GM15510 (cell line): ENCODE data around the gene EXOSC10.

Source experiments
- POLR2A ChIP-seq: IDR thresholded peaks from 3 replicates; pipeline ENCODE4 v1.6.1; 2011; ENCODE audit warnings: borderline replicate concordance; ENCODE audit not compliant: insufficient read length; ENCODE audit errors: extremely low read depth

Gene EXOSC10

DNA sequence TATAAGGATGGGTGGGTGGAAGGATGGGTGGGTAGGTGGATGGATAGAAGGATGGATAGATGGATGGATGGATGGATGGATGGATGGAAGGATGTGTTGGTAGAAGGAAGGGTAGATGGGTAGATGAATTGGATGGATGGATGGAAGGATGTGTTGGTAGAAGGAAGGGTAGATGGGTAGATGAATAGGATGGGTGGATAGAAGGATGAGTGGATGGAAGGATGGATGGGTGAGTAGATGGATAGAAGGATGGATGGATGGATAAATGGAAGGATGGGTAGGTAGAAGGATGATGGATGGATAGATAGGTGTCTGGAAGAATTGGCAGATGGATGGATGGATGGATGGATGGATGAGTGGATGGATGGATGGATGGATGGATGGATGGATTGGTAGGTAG is 58.6 kb downstream of the EXOSC10 start:
- no peak for TF ChIP-seq POLR2A

DNA sequence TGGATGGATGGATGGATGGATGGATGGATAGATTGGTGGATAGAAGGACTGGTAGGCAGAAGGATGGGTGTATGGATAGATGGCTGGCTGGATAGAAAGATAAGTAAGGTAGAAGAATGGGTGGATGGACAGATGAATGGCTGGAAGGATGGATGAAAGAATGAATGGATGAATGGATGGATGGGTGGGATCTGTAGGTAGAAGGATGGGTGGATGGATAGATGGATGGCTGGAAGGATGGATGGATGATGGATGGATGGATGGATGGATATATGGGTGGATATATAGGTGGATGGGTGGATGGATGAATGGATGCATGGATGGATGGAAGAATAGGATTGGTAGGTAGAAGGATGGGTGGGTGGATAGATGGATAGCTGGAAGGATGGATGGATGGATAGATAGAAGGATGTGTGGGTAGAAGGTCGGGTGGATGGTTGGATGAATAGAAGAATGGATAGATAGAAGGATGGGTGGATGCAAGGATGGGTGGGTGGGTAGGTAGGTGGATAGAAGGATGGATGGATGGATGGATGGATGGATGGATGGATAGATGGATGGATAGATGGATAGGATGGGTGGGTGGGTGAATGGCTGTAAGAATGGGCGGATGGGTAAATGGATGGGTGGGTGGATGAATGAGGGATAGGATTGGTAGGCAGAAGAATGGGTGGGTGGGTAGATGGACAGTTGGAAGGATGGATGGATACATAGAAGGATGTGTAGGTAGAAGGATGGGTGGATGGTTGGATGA is 60.1 kb downstream of the EXOSC10 start:
- no peak for TF ChIP-seq POLR2A

DNA sequence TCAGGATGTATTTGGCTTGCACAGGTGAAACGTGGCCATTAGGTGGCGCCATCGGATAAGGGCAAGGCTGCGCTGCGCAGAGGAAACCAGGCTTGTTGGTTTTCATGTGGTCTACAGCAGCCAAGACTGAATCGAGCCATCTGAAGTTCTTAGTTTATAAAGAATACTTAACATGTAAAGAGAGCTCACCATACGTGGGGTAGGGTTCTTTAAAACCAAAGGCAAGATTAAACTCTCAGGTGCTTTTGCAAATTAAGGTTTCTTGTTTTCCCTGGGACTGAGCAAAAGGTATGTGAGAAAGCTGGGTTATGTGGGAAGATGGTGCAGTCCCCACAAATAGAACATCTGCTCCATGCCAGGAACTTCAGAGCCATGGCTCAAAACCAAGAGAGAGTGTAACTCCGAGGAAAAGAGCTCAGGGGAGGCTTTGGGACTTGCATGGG is 61.9 kb downstream of the EXOSC10 start:
- TF ChIP-seq POLR2A = no peak

DNA sequence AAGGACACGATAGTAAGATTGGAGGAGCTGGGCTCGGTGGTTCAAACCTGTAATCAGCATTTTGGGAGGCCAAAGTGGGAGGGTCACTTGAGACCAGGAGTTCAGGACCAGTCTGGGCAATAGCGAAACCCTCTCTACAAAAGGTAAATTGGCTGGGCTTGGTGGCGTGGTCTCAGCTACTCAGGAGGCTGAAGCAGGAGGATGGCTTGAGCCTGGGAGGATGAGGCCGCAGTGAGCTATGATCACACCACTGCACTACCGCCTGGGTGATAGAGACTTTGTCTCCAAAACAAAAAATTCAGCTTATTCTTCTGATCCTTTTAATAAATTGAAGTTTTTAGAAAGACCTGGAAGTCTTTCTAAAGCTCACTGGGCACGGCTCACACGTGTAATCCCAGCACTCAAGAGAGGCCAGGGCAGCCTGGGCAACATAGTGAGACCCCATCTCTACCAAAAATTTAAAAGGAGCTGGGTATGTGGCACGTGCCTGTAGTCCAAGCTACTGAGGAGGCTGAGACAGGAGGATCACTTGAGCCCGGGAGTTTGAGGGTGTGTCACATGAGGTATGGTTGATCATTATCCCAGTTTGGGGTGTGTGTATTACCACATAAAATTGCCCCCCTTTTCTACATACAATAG is 67.9 kb downstream of the EXOSC10 start:
- no peak for TF ChIP-seq POLR2A

DNA sequence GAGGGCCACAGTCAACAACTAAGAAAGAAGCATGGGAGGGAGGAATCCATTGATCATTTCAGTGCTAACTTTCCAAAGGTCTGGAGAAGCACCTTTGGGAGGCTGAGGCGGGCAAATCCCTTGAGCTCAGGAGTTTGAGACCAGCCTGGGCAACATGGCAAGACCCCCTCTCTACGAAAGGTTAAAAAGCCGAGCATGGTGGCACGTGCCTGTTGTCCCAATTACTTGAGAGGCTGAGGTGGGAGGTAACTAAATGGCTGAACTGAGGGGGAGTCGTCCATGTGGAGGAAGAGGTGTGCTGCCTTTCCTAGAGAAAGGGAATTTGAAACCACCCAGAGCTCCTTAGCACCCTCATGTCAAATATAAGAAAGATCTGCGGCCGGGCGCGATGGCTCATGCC is 68.8 kb downstream of the EXOSC10 start:
- no peak for TF ChIP-seq POLR2A

DNA sequence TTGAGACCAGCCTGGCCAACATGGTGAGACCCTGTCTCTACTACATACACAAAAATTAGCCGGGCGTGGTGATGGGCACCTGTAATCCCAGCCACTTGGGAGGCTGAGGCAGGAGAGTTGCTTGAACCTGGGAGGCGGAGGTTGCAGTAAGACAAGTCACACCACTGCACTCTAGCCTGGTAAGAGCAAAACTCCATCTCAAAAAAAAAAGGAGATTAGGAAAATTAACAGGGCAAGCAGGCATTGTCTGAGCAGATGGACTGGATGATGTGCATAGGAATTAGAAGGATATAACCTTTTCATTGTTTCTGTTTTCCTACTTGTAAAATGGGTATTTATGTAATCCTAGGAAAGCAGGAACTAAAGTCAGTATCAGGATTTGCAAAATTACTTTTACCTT is 71.7 kb downstream of the EXOSC10 start:
- no peak for TF ChIP-seq POLR2A

DNA sequence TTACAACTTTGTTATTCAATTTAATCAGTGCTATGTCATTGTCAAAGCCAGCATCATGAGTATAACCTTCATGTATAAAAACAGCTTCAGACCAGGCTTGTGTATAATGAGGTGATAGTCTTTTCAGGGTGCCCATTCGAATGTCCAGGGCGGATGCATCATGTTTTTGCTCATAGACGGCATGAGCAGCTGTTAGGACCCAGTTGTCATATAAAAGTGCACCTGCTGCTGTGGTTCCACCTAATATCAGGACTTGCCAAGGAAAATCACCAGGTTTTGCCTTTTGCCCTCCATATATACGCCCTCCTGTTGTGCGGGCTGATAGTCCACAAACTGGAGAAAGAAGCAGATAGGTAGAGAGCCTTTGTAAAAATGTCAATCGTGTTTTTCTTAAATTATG is 72.4 kb downstream of the EXOSC10 start:
- no peak for TF ChIP-seq POLR2A

DNA sequence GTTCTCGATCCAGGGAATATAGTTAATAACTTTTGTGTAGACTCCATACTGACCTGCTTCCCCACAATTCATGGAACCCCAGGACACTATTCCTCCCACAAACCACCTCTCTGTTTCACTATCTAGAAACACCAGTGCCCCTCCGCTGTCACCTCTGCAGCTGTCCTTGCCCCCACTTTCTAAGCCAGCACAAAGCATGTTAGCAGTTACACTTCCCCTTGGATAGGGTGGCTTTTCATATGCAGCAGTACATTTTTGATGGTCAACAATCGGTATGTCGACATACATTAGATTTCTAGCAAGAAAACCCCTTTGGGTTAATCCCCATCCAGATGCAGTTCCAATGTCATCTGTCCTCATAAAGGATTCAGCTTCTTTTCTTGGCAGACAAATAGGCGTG is 72.8 kb downstream of the EXOSC10 start:
- TF ChIP-seq POLR2A = no peak

DNA sequence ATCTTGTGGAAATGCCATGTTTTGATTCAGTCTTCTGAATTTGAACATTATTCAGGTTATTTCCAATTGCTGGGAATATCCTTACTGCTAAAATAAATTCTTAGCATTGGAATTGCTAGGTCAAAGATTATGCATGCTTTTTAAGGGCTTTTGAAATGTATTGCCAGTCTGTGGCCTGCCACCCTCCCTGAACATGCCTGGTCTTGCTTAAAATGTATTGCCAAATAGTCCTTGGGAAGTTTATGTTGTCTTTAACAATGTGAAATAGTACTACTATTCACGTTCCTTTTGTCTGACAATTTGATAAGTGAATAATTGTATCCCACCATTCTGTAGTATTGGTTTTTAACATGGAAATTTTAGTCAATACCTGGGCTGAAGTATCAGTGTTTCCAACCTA is 73.6 kb downstream of the EXOSC10 start:
- no peak for TF ChIP-seq POLR2A

DNA sequence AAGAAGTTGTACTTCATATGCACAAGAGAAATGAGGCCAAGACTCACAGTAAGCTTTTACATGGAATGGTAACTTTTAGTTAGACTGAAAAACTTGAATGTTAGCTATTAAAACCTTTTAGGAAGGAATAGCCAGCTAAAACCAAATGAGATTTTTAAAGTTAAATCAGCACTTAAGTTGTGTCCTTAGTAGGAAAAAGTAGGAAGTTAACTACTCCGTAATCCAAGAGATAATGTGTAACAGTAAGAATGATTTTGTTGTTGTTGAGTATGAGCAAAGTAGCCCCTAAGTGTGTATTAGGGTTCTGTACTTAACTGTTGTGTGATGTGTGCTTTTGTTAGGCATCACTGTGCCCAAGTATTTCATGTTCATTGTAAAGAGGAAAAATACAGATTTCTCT is 74.1 kb downstream of the EXOSC10 start:
- TF ChIP-seq POLR2A = no peak

DNA sequence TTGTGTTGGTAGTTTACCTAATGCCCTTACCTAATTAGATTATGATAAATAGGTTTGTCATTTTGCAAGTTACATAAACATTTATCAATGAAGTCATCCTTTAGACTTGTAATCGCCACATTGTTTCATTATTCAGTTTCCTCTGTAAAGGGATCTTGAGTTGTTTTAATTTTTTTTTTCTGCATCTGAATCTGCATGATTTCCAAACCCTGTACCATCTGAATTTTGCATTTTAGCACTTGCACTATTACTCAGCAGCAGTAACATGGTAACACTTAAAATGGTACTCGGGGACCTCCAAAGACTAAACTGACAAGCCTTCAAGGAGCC is 74.8 kb downstream of the EXOSC10 start:
- TF ChIP-seq POLR2A = no peak

DNA sequence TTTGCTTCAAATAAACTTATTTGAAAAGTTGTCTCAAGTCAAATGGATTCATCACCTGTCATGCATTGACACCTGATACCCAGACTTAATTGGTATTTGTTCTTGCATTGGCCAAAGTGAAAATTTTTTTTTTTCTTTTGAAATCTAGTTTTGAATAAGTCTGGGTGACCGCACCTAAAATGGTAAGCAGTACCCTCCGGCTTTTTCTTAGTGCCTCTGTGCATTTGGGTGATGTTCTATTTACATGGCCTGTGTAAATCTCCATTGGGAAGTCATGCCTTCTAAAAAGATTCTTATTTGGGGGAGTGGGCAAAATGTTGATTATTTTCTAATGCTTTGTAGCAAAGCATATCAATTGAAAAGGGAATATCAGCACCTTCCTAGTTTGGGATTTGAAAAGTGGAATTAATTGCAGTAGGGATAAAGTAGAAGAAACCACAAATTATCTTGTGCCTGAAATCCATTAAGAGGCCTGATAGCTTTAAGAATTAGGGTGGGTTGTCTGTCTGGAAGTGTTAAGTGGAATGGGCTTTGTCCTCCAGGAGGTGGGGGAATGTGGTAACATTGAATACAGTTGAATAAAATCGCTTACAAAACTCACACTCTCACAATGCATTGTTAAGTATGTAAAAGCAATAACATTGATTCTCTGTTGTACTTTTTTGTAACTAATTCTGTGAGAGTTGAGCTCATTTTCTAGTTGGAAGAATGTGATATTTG is 75.4 kb downstream of the EXOSC10 start:
- no peak for TF ChIP-seq POLR2A

DNA sequence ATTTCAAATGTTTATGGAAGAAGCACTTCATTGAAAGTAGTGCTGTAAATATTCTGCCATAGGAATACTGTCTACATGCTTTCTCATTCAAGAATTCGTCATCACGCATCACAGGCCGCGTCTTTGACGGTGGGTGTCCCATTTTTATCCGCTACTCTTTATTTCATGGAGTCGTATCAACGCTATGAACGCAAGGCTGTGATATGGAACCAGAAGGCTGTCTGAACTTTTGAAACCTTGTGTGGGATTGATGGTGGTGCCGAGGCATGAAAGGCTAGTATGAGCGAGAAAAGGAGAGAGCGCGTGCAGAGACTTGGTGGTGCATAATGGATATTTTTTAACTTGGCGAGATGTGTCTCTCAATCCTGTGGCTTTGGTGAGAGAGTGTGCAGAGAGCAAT is 76.5 kb downstream of the EXOSC10 start:
- no peak for TF ChIP-seq POLR2A

DNA sequence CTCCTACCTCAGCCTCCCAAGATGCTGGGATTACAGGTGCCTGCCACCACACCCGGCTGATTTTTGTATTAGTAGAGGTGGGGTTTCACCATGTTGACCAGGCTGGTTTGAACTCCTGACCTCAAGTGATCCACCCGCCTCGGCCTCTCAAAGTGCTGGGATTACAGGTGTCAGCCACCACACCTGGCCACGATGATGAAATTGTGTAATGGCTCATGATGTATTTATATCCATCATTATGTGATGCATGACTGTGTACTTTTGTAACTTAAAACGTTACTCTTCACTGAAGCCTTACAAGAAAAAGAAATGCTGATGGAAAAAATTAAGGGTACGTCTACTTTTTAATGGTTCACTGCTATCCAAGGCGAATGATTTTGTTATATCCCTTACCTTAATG is 79.7 kb downstream of the EXOSC10 start:
- no peak for TF ChIP-seq POLR2A
